Fibroblast of the aortic adventitia (primary cell): ENCODE measurements around the gene SANBR. TPM values are rescaled to one million over a fixed set of nuclear protein-coding genes. Genes with fewer than 3 reads are reported as not detected.

ENCODE experiments used
- DNase-seq: peaks from one replicate; pipeline ENCODE4 v3.0.0-alpha.2; 2010; ENCODE audit warnings: low read depth
- H3K4me3 ChIP-seq: 2 replicates; pipeline ENCODE4 v1.5.1; 2011; ENCODE audit warnings: low read depth, mild to moderate bottlenecking, control low read depth, low read length, moderate library complexity
- total RNA-seq: library from RNA; depleted of rRNA; stranded (reverse); fragments of >200 nt; gene quantifications from 2 replicates; pipeline ENCODE4 v1.2.3, GENCODE V29; 2012; ENCODE audit warnings: low replicate concordance
- TF ChIP-seq, protein P1 (sequence below): IDR thresholded peaks from 2 replicates; pipeline ENCODE4 v1.5.1; 2011; ENCODE audit warnings: mild to moderate bottlenecking, low read length, control low read depth, inconsistent platforms; ENCODE audit not compliant: insufficient read depth

Gene SANBR
- total RNA-seq, 1 donor = 17.4 TPM

DNA sequence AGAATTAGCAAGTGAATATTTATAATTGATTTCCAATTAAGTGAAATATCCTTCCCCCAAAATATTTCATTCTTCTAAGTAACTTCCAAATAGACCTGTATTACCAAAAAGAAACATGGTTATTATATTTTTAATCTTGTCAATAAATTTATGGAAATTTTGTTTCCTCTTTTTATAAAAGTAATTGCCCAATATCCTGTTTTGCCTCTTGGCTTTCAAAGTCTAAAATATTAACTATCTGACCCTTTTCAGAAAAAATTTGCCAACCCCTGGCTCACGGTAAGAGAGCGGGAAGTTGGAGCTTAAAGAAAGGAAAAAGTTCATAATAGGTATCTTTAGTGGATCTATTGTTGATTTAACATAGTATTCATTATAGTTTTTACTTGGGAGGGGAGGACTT is 20.4 kb upstream of the SANBR start:
- TF ChIP-seq, protein P1, sequence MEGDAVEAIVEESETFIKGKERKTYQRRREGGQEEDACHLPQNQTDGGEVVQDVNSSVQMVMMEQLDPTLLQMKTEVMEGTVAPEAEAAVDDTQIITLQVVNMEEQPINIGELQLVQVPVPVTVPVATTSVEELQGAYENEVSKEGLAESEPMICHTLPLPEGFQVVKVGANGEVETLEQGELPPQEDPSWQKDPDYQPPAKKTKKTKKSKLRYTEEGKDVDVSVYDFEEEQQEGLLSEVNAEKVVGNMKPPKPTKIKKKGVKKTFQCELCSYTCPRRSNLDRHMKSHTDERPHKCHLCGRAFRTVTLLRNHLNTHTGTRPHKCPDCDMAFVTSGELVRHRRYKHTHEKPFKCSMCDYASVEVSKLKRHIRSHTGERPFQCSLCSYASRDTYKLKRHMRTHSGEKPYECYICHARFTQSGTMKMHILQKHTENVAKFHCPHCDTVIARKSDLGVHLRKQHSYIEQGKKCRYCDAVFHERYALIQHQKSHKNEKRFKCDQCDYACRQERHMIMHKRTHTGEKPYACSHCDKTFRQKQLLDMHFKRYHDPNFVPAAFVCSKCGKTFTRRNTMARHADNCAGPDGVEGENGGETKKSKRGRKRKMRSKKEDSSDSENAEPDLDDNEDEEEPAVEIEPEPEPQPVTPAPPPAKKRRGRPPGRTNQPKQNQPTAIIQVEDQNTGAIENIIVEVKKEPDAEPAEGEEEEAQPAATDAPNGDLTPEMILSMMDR = no peak
- no peak overlapping the region for H3K4me3 ChIP-seq
- no peak for DNase-seq

DNA sequence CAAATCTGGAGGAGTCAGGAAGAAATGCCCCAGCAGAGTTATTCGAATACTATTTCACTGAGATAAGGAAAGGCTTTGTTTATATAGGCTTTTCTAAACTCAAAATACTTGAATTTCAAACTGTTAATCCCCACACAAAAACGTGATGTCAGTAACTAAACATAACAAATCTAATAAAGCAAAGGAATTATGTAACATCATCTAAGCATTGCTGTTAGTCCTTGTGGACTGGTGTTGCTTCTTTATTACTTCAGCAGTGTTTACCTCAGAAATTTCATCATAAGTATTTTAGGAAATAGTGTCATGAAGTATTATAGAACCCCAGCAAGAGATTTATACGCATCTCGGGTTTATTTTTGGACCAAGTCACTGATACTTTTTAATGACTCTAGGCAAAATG is 19.7 kb upstream of the SANBR start:
- peak; percentile 49 for DNase-seq
- H3K4me3 ChIP-seq = no peak overlapping the region
- TF ChIP-seq, protein P1 = no peak

DNA sequence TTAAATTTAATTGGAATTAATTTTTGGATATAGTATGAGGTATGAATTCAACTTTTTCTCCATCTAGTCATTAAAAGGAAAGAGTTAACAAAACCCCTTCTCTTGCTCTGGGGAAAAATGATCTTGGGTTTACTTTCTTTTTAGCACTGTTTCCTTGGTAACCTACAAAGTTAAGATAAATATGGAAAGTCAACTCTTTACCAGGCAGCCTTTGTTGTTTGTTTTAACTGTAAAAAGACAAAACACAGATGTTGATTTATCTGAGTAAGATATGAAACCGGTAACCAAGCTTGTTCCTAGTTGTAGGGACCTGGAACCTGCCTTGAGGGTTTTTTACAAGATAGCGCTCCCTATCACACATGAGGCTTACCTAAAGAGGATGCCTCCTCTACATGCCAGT is 10.1 kb upstream of the SANBR start:
- DNase-seq = peak; percentile 20
- TF ChIP-seq, protein P1 = no peak

DNA sequence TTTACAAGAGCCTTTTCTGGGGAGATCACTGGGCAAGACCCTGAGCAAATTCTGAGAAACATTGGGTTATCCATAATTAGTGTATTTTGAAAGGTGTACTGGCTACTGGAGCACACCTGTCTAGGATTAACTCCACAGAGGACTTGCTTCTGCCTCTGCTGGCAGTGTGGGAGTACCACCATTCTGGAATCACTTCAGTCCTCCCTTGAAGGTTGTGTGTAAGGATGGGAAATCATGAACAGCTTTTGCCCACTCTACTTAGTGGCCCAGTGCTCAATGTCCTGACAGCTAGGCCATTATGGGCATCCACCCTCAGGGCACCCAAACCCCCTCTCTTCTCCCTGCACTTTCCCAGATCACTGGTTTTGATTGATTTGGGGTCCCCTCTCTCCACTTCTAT is 8.1 kb upstream of the SANBR start:
- TF ChIP-seq, protein P1 = no peak

More for the DNA sequence above, 10.1 kb upstream of the SANBR start:
- H3K4me3 ChIP-seq = no peak overlapping the region

GRCh38 chr2:61059382-61059781 is 6.3 kb upstream of the SANBR start:
- DNase-seq = no peak
- TF ChIP-seq, protein P1 = no peak
- H3K4me3 ChIP-seq = no peak overlapping the region

More for the DNA sequence above, 8.1 kb upstream of the SANBR start:
- H3K4me3 ChIP-seq = no peak overlapping the region
- DNase-seq = no peak

- H3K4me3 ChIP-seq = no peak overlapping the region
- TF ChIP-seq, protein P1 = no peak
- DNase-seq = no peak
These were observed 8.4 kb downstream of the SANBR start for GRCh38 chr2:61074100-61074499.

- H3K4me3 ChIP-seq = no peak overlapping the region
- TF ChIP-seq, protein P1 = no peak
- no peak for DNase-seq
These were observed 20.2 kb downstream of the SANBR start for GRCh38 chr2:61085883-61086282.
